Memory B cell (primary cell): ENCODE results near the gene UMAD1.

Experiments used
- ATAC-seq: fragments of 150-1000 bp; cut with Tn5 transposase; 2 replicates; pipeline ENCODE4 v1.10.0; 2021; ENCODE audit warnings: low read depth, mild to moderate bottlenecking, moderate library complexity
- DNase-seq, 2 donors: peaks; one replicate each; pipeline ENCODE4 v3.0.0; 2022; ENCODE audit warnings: low spot score in 2 of 2
- H3K27ac Mint-ChIP-seq: one replicate; pipeline ENCODE4 v1.8.0; 2022; ENCODE audit warnings: mild to moderate bottlenecking, moderate library complexity, mixed read lengths
- H3K27me3 Mint-ChIP-seq: one replicate; pipeline ENCODE4 v1.8.0; 2022; ENCODE audit warnings: mixed read lengths
- H3K36me3 Mint-ChIP-seq: one replicate; pipeline ENCODE4 v1.8.0; 2022; ENCODE audit warnings: mild to moderate bottlenecking, mixed read lengths
- H3K4me1 Mint-ChIP-seq: one replicate; pipeline ENCODE4 v1.8.0; 2022; ENCODE audit warnings: mixed read lengths
- H3K4me3 Mint-ChIP-seq: one replicate; pipeline ENCODE4 v1.8.0; 2022; ENCODE audit warnings: mild to moderate bottlenecking, moderate library complexity, mixed read lengths
- H3K9me3 Mint-ChIP-seq: one replicate; pipeline ENCODE4 v1.8.0; 2022; ENCODE audit warnings: mixed read lengths

Gene UMAD1

DNA sequence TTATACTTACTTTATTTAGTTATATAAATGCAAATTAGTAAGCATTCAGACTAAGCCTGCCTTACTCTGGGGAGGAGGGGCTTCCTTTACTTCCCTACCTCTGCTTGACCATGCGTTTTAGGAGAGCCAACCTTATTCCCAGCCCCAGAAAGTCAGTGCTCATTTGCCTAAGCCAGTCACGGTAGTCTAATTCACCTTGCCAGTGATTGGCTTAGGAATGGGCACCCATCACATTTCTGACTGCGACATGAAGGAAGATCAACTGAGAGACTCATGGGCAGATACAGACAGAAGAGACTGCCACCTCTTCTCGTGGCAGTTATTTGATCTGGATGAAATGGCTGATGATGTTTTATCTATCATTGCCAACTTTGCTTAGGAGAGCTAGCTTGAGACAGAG, 48.4 kb downstream of the UMAD1 start:
- Mint-ChIP-seq H3K36me3 (peaks cover 11% of the 10 kb centered on the region), H3K4me3 (no peak overlapping the region), H3K9me3 (no peaks in the 10 kb centered on the region), H3K4me1 (peaks cover 22% of the 10 kb centered on the region), H3K27ac (no peak overlapping the region), H3K27me3 (no peaks in the 10 kb centered on the region)
- ATAC-seq (no peak), DNase-seq (no peak)

GRCh38 chr7:7693881-7694280, 53.3 kb downstream of the UMAD1 start:
- H3K4me1 Mint-ChIP-seq = peaks cover 10% of the 10 kb centered on the region
- peaks cover 21% of the 10 kb centered on the region for H3K36me3 Mint-ChIP-seq
- H3K27ac Mint-ChIP-seq = no peak overlapping the region
- H3K4me3 Mint-ChIP-seq = no peak overlapping the region
- peaks cover 5% of the 10 kb centered on the region for H3K9me3 Mint-ChIP-seq
- DNase-seq (no peak), ATAC-seq (no peak)
- H3K27me3 Mint-ChIP-seq = no peaks in the 10 kb centered on the region

GRCh38 chr7:7694542-7694941, 54.0 kb downstream of the UMAD1 start:
- H3K27me3 Mint-ChIP-seq = no peaks in the 10 kb centered on the region
- H3K36me3 Mint-ChIP-seq = peaks cover 18% of the 10 kb centered on the region
- ATAC-seq (no peak), DNase-seq (no peak)
- no peak overlapping the region for H3K4me3 Mint-ChIP-seq
- peaks cover 9% of the 10 kb centered on the region for H3K4me1 Mint-ChIP-seq
- H3K27ac Mint-ChIP-seq = no peak overlapping the region
- H3K9me3 Mint-ChIP-seq = peaks cover 5% of the 10 kb centered on the region

- Mint-ChIP-seq H3K36me3 (peaks cover 18% of the 10 kb centered on the region), H3K4me1 (peaks cover 11% of the 10 kb centered on the region), H3K27me3 (no peaks in the 10 kb centered on the region), H3K4me3 (no peak overlapping the region), H3K9me3 (peaks cover 5% of the 10 kb centered on the region), H3K27ac (no peak overlapping the region)
- ATAC-seq (no peak), DNase-seq (no peak)
Measured at GRCh38 chr7:7695111-7695817, 54.7 kb downstream of the UMAD1 start.

- no peak for DNase-seq
- Mint-ChIP-seq H3K27ac (no peak overlapping the region), H3K4me1 (peaks cover 19% of the 10 kb centered on the region), H3K9me3 (peaks cover 5% of the 10 kb centered on the region), H3K4me3 (no peak overlapping the region), H3K36me3 (peaks cover 18% of the 10 kb centered on the region), H3K27me3 (no peaks in the 10 kb centered on the region)
- no peak for ATAC-seq
Measured at GRCh38 chr7:7696458-7697119, 56.0 kb downstream of the UMAD1 start.

DNA sequence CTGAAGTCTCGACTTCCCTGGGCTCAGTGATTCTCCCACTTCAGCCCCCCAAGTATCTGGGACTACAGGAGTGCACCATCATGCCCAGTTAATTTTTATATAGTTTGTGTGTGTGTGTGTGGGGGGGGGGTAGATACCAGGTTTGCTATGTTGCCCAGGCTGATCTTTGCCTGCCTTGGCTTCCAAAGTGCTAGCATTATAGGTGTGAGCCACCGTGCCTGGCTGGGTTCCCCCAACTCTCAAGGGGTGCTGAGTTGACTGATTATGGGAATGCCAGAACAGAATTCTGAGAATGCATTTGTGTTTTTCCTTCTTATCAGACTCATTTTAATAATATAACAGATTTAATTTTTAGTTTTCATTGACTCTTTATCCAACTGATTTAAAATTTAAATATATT, 58.4 kb downstream of the UMAD1 start:
- DNase-seq = no peak
- H3K27me3 Mint-ChIP-seq = no peaks in the 10 kb centered on the region
- H3K9me3 Mint-ChIP-seq = peaks cover 5% of the 10 kb centered on the region
- peaks cover 21% of the 10 kb centered on the region for H3K4me1 Mint-ChIP-seq
- peaks cover 20% of the 10 kb centered on the region for H3K36me3 Mint-ChIP-seq
- ATAC-seq = no peak
- H3K4me3 Mint-ChIP-seq = no peak overlapping the region
- no peak overlapping the region for H3K27ac Mint-ChIP-seq

- Mint-ChIP-seq H3K4me1 (peaks cover 21% of the 10 kb centered on the region), H3K27ac (no peak overlapping the region), H3K36me3 (peaks cover 19% of the 10 kb centered on the region), H3K4me3 (no peak overlapping the region), H3K27me3 (no peaks in the 10 kb centered on the region), H3K9me3 (peaks cover 5% of the 10 kb centered on the region)
- ATAC-seq (no peak), DNase-seq (no peak)
Measured at GRCh38 chr7:7699380-7699779, 58.8 kb downstream of the UMAD1 start.

GRCh38 chr7:7699970-7700369, 59.4 kb downstream of the UMAD1 start:
- H3K4me3 Mint-ChIP-seq = no peak overlapping the region
- peaks cover 13% of the 10 kb centered on the region for H3K36me3 Mint-ChIP-seq
- no peaks in the 10 kb centered on the region for H3K9me3 Mint-ChIP-seq
- no peak overlapping the region for H3K27ac Mint-ChIP-seq
- ATAC-seq = no peak
- no peaks in the 10 kb centered on the region for H3K27me3 Mint-ChIP-seq
- DNase-seq = no peak
- peaks cover 24% of the 10 kb centered on the region for H3K4me1 Mint-ChIP-seq

- DNase-seq (no peak), ATAC-seq (no peak)
- Mint-ChIP-seq H3K4me3 (no peak overlapping the region), H3K36me3 (peaks cover 7% of the 10 kb centered on the region), H3K27ac (peak overlapping the region; percentile 1), H3K27me3 (no peaks in the 10 kb centered on the region), H3K9me3 (no peaks in the 10 kb centered on the region), H3K4me1 (peaks cover 27% of the 10 kb centered on the region)
Measured at GRCh38 chr7:7701527-7701926, 61.0 kb downstream of the UMAD1 start.

- DNase-seq (no peak), ATAC-seq (no peak)
- peaks cover 28% of the 10 kb centered on the region for H3K4me1 Mint-ChIP-seq
- no peaks in the 10 kb centered on the region for H3K9me3 Mint-ChIP-seq
- peaks cover 7% of the 10 kb centered on the region for H3K36me3 Mint-ChIP-seq
- H3K27ac Mint-ChIP-seq = peak overlapping the region; percentile 17
- no peak overlapping the region for H3K4me3 Mint-ChIP-seq
- H3K27me3 Mint-ChIP-seq = no peaks in the 10 kb centered on the region
Measured at GRCh38 chr7:7702826-7703225, 62.3 kb downstream of the UMAD1 start.

- H3K27ac Mint-ChIP-seq = no peak overlapping the region
- H3K27me3 Mint-ChIP-seq = no peaks in the 10 kb centered on the region
- no peak for ATAC-seq
- no peak overlapping the region for H3K4me3 Mint-ChIP-seq
- peaks cover 30% of the 10 kb centered on the region for H3K4me1 Mint-ChIP-seq
- H3K9me3 Mint-ChIP-seq = no peaks in the 10 kb centered on the region
- peaks cover 7% of the 10 kb centered on the region for H3K36me3 Mint-ChIP-seq
- DNase-seq = no peak
Measured at GRCh38 chr7:7703427-7703826, 62.9 kb downstream of the UMAD1 start.

DNA sequence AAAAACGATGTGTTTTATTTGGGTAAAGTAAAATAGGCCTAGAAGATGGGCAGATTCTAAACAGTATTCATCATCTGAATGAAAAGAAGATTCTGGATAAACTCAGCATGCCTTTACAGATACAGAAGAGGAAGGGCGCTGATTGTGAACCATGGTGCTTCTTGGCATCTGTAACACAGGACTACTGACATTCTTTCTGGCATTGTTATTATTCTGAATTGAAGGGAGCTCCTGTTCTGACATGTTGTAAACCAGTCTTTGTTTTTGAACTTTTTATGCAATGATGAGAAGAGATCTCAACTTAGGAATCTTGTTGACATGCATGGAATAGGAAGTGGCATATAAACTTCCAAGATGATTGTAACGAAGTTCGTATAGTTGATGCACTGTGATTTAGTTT, 64.3 kb downstream of the UMAD1 start:
- ATAC-seq (no peak), DNase-seq (no peak)
- H3K27ac Mint-ChIP-seq = no peak overlapping the region
- no peaks in the 10 kb centered on the region for H3K27me3 Mint-ChIP-seq
- peaks cover 32% of the 10 kb centered on the region for H3K4me1 Mint-ChIP-seq
- peaks cover 7% of the 10 kb centered on the region for H3K36me3 Mint-ChIP-seq
- H3K9me3 Mint-ChIP-seq = no peaks in the 10 kb centered on the region
- H3K4me3 Mint-ChIP-seq = no peak overlapping the region

DNA sequence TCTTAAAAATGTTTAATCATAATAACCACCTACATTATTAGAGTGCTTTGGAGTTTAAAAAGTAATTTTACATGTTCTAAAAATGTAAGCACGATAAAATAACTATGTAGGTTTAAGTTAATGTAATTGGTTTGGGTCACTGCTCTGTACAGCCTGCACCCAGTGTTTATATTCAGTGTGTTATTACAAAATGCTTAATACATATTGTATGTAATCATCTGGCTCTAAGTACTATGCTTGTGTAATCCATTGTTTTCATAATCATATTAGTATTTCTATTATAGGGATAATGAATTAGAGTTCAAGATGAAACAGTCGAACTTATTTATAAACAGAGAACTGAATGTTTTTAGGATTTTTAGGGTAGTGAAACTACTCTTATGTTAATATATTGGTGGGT, 64.8 kb downstream of the UMAD1 start:
- H3K4me3 Mint-ChIP-seq = no peak overlapping the region
- H3K4me1 Mint-ChIP-seq = peaks cover 31% of the 10 kb centered on the region
- no peaks in the 10 kb centered on the region for H3K27me3 Mint-ChIP-seq
- no peaks in the 10 kb centered on the region for H3K9me3 Mint-ChIP-seq
- ATAC-seq (no peak), DNase-seq (no peak)
- H3K27ac Mint-ChIP-seq = no peak overlapping the region
- peaks cover 7% of the 10 kb centered on the region for H3K36me3 Mint-ChIP-seq

DNA sequence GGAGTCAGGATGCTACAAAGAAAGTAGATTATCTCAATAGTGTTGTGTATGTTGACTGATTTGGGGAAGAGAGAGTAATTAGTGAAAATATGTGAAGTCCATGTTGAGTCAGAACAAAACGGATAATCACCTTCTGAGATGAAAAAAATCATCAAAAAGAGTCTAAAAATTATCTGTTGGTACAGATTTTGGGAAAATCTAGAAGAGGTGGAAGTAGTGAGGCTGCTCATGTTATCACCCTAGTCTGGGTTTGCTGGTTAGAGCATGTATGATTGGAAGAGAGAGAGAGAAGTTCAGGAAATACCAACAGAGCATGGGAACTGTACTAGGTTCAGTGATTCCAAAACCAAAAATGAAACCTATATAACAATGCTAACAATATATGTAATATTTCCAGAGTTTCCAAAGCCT, 65.6 kb downstream of the UMAD1 start:
- DNase-seq (no peak), ATAC-seq (peak; percentile 63)
- peak overlapping the region; percentile 59 for H3K4me3 Mint-ChIP-seq
- H3K4me1 Mint-ChIP-seq = peaks cover 26% of the 10 kb centered on the region
- H3K9me3 Mint-ChIP-seq = no peaks in the 10 kb centered on the region
- H3K36me3 Mint-ChIP-seq = peaks cover 11% of the 10 kb centered on the region
- no peaks in the 10 kb centered on the region for H3K27me3 Mint-ChIP-seq
- peak overlapping the region; percentile 51 for H3K27ac Mint-ChIP-seq
